NCI-H2081 (cell line): ENCODE results near the gene GET4.
"Not testable (repeated sequence)": the region's sequence is repeated elsewhere in the genome, so short reads cannot be mapped to it uniquely, and the experiment has no call there.

Experiments used
- DNase-seq, 2 experiments: peaks; one replicate each; lab custom pipeline; 2025; lab: John Stamatoyannopoulos, UW

GET4 gene

DNA sequence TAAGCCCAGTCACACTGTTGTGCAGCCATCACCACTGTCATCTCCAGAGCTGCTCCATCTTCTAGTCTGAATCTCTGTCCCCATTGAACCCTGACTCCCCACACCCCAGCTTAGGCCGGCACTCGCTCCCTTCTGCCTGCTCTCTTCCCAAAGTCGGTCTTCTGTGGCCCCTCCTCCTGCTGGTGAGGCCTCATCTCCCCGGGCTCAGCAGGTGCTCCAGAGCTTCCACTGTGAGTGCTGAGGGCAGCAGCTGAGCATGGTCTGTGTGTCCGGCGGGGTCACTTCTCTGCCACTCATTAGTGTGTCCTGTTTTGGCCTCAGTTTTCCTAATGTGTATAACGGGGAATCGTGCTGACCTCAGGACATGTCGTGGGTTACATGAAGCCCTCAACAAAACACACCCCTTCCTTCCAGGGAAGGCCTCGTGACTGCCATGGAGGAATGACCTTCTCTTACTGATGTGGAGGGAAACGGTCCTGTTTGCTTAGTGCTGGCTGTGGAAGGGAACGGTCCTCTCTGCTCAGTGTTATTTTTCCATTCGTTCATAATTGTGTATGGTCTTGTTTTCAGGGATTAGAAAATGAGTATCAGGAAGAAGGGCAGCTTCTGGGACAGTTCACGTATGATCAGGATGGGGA is 4.3 kb upstream of the GET4 start:
- no peak for DNase-seq

DNA sequence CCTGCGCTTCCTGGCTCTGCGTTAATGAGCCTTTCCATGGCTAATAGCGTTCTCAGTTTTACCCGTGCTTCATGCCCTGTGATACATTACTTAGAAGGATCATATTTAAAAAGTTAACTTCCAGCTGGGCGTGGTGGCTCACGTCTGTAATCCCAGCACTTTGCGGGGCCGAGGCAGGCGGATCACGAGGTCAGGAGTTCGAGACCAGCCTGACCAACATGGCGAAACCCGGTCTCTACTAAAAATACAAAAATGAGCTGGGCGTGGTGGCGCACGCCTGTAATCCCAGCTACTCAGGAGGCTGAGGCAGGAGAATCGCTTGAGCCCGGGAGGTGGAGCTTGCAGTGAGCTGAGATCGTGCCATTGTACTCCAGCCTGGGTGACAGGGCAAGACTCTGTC is 3.7 kb upstream of the GET4 start:
- not testable (repeated sequence) for DNase-seq

DNA sequence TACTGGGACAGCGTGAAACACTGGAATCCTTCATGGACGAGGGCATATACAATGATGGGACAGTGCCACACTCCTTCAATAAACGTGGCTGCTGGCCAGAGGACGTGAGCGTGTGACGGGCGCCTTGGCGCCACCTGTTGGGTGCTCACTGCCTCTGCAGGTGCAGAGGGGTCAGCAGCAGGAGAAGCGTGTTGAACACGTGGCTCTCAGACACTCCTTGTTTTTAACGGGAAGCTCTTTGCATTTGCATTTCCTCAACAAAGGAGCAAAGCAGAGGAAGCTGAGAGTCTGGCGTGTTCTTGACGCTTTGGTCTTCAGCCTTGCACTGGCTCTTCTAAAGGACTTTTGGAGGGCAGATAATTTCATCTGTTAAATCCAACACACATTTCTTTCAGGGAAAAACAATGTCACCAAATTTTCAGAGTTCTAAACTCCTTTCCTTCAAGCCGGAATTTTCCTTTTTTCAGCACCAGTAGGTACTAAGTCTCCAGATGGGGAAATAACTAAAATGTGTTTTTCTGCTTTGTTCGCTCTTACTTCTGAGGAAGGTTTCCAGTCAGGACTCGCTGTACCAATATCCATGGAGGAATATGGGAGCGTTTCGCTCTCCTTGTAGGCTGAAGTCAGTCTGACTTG is 2.9 kb upstream of the GET4 start:
- DNase-seq, result peak; percentile 81 to 90

DNA sequence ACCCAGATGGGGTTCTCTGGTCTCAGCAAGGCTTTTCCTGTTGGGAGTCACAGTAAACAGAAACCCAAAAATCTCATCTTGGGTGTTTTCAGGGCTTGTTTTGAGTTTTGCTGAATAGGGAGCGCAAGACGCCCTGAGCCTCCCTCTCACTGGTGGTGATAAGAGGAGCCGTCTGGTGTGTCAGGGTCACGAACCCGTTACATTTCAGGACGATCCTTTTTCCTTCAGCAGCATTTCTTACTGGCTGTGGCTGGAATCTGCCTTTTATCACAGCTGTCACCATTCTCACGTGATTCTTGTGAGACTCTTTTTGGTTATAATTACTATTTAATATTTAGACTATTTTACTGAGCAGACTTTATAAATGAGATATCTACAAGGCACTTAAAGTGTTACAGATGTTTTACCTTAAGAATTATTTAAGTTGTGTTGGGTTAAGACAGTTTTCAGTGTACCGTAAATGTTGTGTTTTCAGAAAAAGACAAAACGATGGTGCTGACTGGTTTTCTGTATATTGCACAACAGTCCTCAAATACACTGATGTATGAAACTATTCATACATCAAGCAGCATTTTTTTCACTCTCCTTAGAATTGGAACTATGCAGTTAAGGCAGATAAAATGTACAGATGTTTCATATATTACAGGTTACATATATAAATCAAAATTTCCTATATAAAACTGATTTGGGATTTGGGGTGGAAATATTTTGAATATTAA is 2.2 kb upstream of the GET4 start:
- DNase-seq, result no peak

DNA sequence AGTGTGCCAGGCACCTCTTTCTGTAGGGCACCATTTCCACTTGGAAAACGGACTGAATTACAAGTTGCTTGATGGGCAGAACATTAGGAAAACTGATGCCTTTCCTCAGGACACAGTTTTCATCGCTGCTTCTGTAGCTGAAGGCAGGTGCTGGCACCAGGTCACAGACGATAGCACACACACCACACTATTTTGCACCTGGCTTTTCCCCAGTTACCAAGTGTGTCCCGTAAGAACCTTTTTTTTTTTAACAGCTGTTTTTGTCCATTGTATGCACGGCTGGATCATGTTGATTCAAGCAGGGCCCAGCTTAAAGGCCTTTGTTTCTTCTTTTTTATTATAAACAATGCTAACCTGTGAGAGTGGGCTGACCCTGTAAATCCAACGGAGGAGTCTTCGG is 1.3 kb upstream of the GET4 start:
- peak; percentile 40 to 81 for DNase-seq

DNA sequence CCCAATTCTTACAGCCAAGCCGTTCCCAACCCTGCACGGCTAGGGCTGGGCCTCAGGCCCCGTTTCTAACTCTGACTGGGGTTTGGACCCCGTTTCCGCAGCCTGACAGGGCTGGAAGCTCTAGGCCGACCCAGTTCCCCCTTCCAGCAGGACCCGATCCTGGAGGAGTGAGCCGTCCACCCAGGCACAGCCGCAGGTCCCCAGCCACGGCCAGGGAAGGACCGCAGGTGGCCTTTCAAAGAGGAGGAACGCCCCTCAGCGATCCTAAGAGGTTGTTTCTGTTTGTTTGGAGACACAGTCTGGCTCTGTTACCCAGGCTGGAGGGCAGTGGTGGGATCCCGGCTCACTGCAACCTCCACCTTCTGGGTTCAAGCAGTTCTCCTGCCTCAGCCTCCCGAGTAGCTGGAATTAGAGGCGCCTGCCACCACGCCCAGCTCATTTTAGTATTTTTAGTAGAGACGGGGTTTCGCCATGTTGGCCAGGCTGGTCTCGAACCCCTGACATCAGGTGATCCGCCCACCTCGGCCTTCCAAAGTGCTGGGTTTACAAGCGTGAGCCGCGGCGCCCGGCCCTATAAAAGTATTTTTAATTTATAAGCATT is 778 bp upstream of the GET4 start:
- DNase-seq, result peak in 1 of 2 experiments; percentile 49

DNA sequence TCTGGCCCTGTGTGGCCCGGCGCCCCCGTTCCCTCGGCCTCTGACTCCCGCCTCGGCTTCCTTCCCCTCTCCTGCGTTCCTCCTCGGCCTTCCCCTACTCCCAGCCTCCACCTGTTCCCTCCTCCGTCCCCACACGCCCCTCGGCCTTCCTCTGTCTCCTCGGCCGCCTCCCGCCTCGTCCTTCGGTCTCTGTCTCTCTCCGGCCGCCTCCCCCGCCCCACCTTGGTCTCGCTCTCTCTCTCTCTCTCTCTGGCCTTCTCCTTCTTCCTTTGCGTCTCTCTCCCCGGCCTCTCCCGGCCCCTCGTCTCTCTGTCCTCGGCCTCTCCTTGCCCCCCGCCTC is 588 bp downstream of the GET4 start:
- DNase-seq, result peak; percentile 40 to 51

DNA sequence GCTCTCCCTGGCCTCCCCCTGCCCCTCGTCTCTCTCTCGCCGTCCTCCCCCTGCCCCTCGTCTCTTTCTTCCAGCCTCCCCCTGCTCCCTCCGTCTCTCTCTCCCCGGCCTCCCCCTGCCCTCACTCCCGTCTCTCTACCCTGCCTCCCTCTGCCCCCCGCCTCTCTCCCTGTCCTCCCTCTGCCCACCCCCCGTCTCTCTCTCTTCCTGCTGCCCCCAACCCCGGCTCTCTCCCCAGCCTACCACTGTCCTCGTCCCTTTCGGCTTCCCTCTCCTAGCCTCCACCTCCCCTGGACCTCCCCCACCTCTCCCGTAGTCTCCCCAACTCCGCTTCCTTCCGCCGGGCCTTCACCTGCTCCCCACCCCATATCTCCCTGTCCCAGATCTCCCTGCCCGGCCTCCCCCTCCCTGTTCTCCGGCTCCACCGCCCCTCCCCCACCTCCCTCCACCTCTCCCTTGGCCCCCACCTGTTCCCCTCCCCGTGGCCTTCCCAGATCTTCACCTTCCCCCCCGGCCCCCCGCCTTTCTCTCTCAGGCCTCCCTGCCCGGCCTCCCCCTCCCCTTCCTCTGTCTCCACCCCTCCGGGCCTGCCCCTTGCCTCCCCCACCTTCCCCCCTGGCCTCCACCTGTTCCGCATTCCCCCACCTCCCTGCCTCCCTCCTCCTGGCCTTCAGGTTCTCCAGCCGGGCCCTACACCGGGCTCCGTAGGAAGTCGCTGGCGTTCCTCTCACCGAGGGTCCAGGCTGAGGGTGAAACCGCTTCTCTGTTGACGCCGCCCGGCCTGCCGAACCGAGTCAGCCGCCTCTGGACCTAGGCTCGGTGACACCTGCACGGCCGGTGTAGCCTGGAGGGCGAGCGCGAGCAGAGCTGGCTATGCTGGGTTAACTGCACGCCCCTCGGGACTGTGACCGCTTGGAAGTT is 1.2 kb downstream of the GET4 start:
- peak; percentile 25 to 48 for DNase-seq

DNA sequence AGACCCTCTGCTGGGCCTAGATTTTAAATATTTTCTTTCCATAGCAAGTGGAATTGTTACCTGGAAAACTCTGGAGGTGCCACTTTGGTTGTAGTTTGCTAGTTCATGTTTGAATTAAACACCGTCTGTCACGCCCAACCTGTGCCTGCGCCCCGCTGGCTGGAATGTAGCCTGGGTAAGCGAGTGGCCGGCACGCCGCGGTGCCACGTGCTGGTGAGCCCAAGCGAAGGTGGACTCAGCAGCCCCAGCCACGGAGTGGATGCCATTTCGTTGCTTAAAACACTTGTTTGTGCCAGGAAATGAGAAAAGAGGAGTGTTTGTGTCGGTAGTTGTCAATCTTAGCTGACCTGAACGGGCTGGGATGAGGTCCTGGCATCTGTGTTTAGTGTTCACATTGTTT is 2.7 kb downstream of the GET4 start:
- no peak for DNase-seq

DNA sequence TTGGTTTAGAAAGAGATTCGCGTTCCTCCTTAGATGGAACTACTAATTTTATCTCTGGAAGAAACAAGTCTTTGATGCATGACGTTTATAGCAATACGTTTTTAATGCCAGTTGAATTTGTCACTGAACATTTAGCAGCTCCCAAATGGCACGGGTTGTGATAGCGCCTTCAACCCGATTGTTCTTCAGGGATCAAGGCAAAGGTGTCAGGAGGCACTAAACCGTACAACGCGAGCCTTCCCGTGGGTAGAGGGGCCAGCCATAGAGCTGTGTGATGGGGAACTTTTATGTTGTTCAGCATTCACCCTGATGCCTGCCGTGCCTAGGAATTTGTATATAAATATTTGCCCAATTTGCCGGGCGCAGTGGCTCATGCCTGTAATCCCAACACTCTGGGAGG is 3.4 kb downstream of the GET4 start:
- no peak for DNase-seq

DNA sequence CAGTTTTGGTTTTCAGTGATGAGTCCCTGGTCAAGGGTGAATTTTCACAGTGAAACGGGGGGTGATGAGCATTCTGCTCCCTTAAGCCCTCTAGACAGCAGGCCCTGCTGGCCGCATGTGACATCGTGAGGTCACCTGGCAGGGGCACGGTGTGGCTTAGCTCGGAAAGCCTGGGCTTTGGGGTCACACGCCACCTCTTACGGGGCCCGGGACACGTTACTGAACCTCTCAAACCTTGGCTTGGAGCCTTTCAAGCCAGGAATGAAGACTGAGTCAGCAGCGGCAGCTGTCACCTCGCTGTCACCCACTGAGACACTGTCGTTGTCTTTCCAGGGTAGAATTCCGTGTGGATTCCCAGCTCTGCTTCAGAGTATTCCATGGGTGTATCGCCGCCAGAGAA is 4.1 kb downstream of the GET4 start:
- peak in 1 of 2 experiments; percentile 26 for DNase-seq

DNA sequence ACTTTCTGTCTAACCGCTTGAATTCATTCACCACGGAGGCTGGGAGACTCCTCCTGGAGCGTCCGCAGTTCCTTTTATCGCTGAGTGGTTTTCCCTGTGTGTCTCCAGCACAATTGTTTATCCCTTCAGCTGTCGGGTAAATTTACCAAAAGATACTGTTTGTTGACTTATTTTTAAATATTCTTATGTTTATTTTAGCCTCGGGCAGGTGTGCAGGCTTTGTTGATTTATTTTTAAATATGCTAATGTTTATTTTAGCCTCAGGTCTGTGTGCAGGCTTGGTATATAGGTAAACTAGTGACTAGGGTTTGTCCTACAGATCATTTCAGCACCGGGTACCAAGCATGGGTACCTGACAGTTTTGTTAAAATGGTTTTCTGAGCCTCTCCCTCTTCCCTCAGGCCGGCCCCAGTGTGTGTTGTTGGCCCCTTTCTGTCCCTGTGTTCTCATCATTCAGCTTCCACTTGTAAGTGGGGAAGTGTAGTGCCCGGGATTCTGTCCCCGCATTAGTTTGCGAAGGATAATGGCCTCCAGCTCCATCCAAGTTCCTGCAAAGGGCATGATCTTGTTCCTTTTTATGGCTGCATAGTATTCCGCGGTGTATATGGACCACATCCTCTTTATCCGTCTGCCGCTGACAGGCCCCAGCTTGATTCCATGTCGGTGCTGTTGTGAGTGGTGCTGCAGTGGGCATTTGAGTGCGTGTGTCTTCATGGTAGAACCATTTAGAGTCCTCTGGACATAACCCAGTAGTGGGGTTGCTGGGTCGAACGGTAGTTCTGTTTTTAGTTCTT is 5.3 kb downstream of the GET4 start:
- DNase-seq, result peak; percentile 62 to 89

DNA sequence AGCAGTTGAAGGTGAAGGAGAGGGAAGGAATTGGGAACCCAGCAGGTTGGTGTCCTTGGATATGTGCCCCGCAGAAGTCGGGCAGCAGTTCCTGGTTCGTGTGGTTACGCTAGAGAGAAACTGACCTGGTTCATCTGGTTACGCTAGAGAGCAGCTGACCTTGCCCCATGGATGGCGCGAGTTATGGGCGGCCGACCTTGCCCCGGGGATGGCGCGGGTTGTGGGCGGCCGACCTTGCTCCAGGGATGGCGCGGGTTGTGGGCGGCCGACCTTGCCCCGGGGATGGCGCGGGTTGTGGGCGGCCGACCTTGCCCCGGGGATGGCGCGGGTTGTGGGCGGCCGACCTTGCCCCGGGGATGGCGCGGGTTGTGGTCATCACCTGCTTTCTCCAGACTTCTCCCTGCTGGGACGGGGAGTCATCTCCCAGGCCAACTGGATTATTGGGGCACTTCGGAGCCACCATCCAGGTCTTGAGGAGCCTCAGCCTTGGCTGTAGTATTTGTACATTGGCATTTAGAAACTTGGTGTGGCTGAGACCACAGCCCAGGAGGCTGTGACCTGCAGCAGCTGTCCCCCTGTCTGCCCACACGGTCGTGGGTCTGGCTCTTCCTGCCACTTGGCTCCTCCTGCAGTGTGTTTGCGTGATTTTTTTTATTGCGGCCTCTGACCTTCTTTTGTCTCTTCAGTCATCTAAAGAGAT is 6.1 kb downstream of the GET4 start:
- DNase-seq, result no peak

DNA sequence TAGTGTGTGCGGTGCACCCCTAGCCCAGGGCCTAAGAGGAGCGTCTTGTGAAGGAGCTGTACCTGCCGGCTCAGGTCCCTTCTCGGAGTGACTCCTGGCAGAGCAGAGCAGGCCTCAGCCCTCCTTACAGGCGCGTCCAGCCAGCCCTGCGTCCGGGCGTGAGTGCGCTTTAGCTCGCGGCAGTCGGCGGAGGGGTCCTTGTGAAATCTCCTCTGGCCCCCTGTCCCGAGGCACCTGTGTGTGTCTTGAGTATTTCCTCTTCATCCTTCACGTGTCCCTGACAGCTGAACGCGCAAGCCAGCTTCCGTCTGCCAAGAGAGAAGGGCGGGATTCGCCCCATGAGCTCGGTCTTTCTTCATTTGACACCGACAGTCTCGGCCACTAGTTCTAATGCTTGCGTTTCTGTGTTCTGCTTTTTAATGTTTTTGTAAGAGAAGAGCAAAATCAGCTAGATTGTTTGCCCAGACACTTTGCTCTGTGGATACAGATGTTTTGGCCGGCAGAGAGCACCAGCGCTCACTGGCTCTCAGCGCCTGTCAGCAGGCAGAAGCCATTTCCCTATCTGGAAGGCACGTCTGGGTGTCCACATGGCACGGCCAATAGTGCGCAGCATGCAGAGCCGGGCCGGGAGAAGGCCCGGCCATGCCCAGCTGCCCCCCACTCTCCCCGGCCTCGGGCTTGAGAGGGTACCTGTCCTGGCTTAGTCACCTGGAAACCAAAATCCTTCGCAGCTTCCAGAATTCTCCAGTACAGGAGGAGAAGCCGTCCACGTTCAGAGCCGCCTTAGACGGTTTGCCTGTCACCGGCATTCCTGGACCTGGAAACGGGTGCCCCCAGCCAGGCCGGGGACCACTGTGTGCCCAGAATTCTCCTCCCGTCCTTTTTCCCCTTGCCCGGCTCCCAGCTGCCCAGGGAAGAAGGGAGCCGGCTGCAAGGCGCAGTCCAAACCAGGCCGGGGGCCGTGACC is 7.0 kb downstream of the GET4 start:
- peak; percentile 52 to 79 for DNase-seq

DNA sequence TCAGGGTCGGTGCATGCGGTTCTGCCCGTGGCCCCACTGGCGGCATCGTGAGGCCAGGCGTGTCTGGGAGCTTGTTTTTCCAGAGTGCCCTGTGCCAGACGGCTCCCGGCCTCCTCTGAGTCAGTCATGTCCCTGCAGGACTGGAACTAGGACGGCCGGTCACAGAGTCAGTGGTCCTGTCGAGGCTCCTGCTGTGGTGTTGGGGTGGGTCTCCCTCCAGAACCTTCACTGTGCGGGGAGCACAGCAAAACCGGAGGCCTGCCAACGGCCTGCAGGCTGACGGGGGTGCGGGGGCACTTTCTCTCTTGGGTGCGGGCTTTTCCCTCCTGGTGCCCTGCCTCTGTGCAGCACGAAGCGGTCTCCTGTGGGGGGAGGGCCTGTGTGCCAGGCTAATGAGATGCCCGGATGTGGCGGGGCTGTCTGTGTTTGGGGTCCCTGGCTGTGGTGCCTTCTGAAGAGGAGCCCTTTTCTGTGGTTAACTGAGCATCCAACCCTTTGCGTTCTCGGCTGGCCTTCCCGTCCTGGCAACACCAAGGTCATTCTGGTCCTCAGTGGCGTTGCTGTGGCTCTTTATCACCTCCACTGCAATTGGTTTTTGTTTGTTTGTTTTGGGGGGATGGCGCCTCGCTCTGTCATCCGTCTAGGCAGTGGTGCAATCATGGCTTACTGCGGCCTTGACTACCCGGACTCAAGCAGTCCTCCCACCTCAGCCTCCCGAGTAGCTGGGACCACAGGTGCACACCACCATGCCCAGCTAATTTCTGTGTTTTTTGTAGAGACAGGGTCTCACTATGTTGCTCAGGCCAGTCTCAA is 8.0 kb downstream of the GET4 start:
- no peak for DNase-seq

DNA sequence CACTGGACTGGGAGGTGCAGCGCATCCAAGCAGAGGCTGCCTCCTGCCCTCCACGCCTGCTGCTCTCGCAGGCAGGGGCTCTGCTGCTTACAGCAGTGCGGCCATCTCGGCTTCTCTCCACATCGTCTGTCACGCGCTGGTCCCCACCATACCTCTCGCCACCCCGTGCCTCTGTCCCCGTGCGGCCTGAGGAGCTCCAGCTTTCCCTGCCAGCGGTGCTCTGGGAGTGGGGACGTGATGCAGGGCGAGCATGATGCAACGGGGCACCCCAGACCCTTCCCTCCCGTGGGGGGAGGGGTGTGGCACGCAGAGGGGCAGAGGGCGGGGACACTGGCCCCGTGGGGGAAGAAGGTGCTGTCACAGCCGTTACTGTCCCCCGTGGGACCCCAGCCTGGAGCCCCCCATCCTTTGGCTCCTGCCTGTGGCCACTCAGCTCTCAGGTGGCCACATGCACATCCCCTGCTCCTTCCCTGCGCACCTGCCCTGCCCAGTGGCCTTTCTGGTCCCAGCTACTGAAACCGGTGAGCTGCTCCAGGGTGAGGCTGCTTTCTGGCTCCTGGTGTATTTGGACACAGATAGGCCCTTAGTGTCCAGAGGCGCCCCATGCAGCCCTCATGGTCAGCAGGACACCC is 9.0 kb downstream of the GET4 start:
- no peak for DNase-seq

DNA sequence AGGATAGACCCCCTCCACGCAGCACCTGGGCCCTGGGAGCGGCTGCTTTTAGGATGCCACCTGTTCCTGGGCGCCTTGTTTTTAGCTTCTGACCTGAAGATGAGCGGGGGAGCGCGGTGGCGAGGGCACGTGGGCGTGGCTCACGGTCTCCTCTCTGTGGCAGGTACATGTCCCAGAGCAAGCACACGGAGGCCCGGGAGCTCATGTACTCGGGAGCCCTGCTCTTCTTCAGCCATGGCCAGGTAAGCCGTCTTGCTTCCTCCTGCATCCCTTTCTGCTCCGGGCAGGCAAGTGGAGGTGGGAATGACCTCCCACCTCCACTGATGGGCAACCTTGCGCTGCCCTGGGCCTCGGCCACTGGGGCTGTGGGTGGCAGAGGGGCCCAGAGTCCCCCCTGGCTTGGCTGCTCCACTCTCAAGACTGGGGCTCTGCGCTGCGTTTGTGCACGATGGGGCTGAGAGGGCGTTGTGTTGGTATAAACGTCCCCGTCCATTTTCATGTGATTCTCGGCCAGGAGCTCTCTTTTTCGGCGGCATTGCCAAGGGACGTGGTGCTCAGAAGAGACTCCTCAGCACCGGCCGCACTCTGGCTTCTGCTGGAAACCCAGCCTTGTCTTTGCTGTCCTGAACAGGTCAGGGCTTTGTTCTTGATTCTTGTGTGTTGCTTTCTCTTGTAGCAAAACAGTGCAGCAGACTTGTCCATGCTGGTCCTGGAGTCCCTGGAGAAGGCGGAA is 9.7 kb downstream of the GET4 start:
- no peak for DNase-seq
